Left lung (tissue), 10 donors: Measurements from ENCODE around the gene CHMP4B. TPM values are rescaled to one million over a fixed set of nuclear protein-coding genes. Genes with fewer than 3 reads are reported as not detected.
A peak's percentile ranks its signal among the peaks of the same experiment; 100 is the strongest.

Experiments
- ATAC-seq: fragments of 200-7000 bp; cut with Tn5 transposase; one replicate; pipeline ENCODE4 v1.9.1; 2020; ENCODE audit warnings: moderate library complexity
- DNase-seq, 4 donors: peaks; one replicate each; pipeline ENCODE4 v3.0.0-alpha.2; 2013 to 2020
- H3K27ac ChIP-seq, 2 donors: fragments of 200-600 bp; sonication (generic) in 1 of 2; one replicate each; pipeline versions ENCODE4 v1.5.0 to v1.8.0; 2020 to 2021
- H3K27me3 ChIP-seq, 2 donors: fragments of 200-600 bp; sonication (generic) in 1 of 2; one replicate each; pipeline versions ENCODE4 v1.5.0 to v1.8.0; 2020 to 2021
- H3K36me3 ChIP-seq, 2 donors: fragments of 200-600 bp; sonication (generic) in 1 of 2; one replicate each; pipeline versions ENCODE4 v1.5.0 to v1.8.0; 2020 to 2021
- H3K4me1 ChIP-seq, 2 donors: fragments of 200-600 bp; one replicate each; pipeline ENCODE4 v1.8.0; 2021
- H3K4me3 ChIP-seq, 2 donors: fragments of 200-600 bp; sonication (generic) in 1 of 2; one replicate each; pipeline versions ENCODE4 v1.5.0 to v1.8.0; 2020 to 2021; ENCODE audit warnings: mild to moderate bottlenecking in 1 of 2
- H3K9me3 ChIP-seq, 2 donors: fragments of 200-600 bp; sonication (generic) in 1 of 2; one replicate each; pipeline versions ENCODE4 v1.5.0 to v1.8.0; 2020 to 2021
- CTCF ChIP-seq, 2 donors: fragments of 200-600 bp; sonication (generic) in 1 of 2; IDR thresholded peaks; one replicate each; pipeline versions ENCODE4 v1.5.0 to v1.8.0; 2021; ENCODE audit warnings: antibody characterized with exemption in 2 of 2
- intact Hi-C, 2 donors: fragments of 100-400 bp; cut with DNase I; formaldehyde crosslinking; loops; one replicate each; pipeline versions ENCODE4 v1.11.2 to v1.14.2; 2022
- polyA plus RNA-seq, 6 donors: library from polyadenylated mRNA; unstranded; fragments of 120-200 nt; gene quantifications; one replicate each; pipeline ENCODE4 v1.2.1, GENCODE V29; 2013; ENCODE audit not compliant: insufficient read length in 6 of 6
- total RNA-seq, 2 donors: library from RNA; stranded (reverse); fragmentation: NEBNext Ultra II Directional; extraction: Animal tissue kit (Norgen Biotek cat#: 25700); gene quantifications; one replicate each; pipeline ENCODE4 v1.2.1, GENCODE V29; 2021
- donor health status: DM: no; HTN: yes; CAD: no.
- donor health status: DM: no; HTN: no; CAD: no.

The CHMP4B gene
- total and polyA plus RNA-seq, 8 donors: 83.2 to 117 (median 109) TPM

GRCh38 chr20:33837096-33837830, 26.1 kb downstream of the CHMP4B start:
- Histone ChIP-seq H3K4me3 (no peak overlapping the region), H3K4me1 (peaks cover 35 to 88% of the 10 kb centered on the region in 2 donors), H3K9me3 (no peaks in the 10 kb centered on the region), H3K27me3 (no peaks in the 10 kb centered on the region), H3K27ac (no peak overlapping the region), H3K36me3 (peaks cover 0 to 5% of the 10 kb centered on the region in 2 donors)
- no peak for TF ChIP-seq CTCF (IDR thresholded peaks at IDR 0.05)
- intact Hi-C loops: no loop called here
- ATAC-seq (no peak), DNase-seq (no peak)

GRCh38 chr20:33838035-33838864, 27.1 kb downstream of the CHMP4B start:
- no peaks in the 10 kb centered on the region for H3K27me3 ChIP-seq
- no peak overlapping the region for H3K4me3 ChIP-seq
- DNase-seq (no peak), ATAC-seq (no peak)
- TF ChIP-seq CTCF (IDR thresholded peaks at IDR 0.05): no peak
- no peaks in the 10 kb centered on the region for H3K9me3 ChIP-seq
- H3K36me3 ChIP-seq: peaks cover 0 to 5% of the 10 kb centered on the region in 2 donors
- H3K27ac ChIP-seq: no peak overlapping the region
- peaks cover 39 to 89% of the 10 kb centered on the region in 2 donors for H3K4me1 ChIP-seq
- intact Hi-C loops: no loop called here

GRCh38 chr20:33839591-33839990, 28.4 kb downstream of the CHMP4B start:
- H3K27me3 ChIP-seq: no peaks in the 10 kb centered on the region
- H3K9me3 ChIP-seq: no peaks in the 10 kb centered on the region
- no peak for TF ChIP-seq CTCF (IDR thresholded peaks at IDR 0.05)
- H3K27ac ChIP-seq: no peak overlapping the region
- DNase-seq: no peak
- ATAC-seq: peak; percentile 29
- intact Hi-C loops: no loop called here
- H3K36me3 ChIP-seq: peaks cover 0 to 5% of the 10 kb centered on the region in 2 donors
- no peak overlapping the region for H3K4me3 ChIP-seq
- peaks cover 42 to 92% of the 10 kb centered on the region in 2 donors for H3K4me1 ChIP-seq

GRCh38 chr20:33840160-33840559, 29.0 kb downstream of the CHMP4B start:
- ATAC-seq (no peak), DNase-seq (no peak)
- H3K27ac ChIP-seq: no peak overlapping the region
- intact Hi-C loops: no loop called here
- no peak overlapping the region for H3K4me3 ChIP-seq
- no peaks in the 10 kb centered on the region for H3K36me3 ChIP-seq
- no peaks in the 10 kb centered on the region for H3K9me3 ChIP-seq
- TF ChIP-seq CTCF (IDR thresholded peaks at IDR 0.05): no peak
- H3K4me1 ChIP-seq: peaks cover 42 to 90% of the 10 kb centered on the region in 2 donors
- no peaks in the 10 kb centered on the region for H3K27me3 ChIP-seq

- Histone ChIP-seq H3K27ac (no peak overlapping the region), H3K4me1 (peaks cover 45 to 90% of the 10 kb centered on the region in 2 donors), H3K27me3 (no peaks in the 10 kb centered on the region), H3K4me3 (no peak overlapping the region), H3K9me3 (no peaks in the 10 kb centered on the region), H3K36me3 (no peaks in the 10 kb centered on the region)
- no peak for TF ChIP-seq CTCF (IDR thresholded peaks at IDR 0.05)
- ATAC-seq: peak; percentile 3
- no peak for DNase-seq
- intact Hi-C loops: no loop called here
Measured at GRCh38 chr20:33840759-33841435, 29.7 kb downstream of the CHMP4B start.
